Measurements from ENCODE around the gene AP1G1.

DNA sequence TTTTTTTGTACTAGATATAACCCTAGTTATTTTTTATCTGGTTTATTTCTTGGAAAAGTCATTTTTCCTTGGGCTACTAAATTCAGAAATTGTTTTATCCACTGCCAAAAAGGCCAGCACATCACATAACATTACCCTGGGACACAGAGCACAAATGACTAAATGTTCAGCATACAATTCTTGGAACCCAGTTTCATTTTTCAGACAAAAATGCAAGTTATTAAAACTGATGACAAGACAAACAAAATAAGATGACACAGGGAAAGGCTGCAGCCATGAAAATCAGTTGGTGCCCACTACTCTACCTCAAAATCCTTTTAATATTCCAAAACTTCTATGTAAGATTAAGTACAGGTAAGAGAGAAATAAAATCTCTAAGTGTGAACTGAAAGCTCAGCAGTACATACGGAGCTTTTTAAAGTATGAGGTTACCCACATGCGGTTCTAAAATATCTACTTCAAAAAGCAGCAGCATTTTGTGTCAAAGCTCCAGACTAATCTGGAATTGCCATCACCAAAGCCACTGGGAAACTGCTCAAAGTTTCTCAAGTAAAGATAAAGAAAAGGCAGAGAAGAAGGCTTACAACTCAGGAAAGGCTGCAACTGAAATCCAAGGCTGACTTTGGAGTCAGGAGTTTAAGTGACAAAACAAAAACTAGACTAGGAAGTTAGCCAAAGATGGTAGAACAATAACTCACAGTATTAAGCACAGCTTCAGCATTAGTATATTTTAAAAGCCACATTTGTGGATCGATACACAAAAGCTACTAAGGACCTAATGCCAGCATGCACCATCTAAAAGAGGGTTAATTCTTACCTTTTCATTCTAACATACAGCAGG lies 41.4 kb downstream of the AP1G1 start:
- TF ChIP-seq ATF2 (tag by site-specific recombination; IDR thresholded peaks at IDR 0.05; ENCODE audit: low read depth) (no peak), ZNF362 (tag by site-specific recombination; IDR thresholded peaks at IDR 0.05) (no peak), MYNN (tag by site-specific recombination; IDR thresholded peaks at IDR 0.05; ENCODE audit: borderline replicate concordance) (no peak), ZNF114 (tag by site-specific recombination; IDR thresholded peaks at IDR 0.05) (no peak), ZNF16 (tag by site-specific recombination; IDR thresholded peaks at IDR 0.05; ENCODE audit: low read depth) (no peak), CTCF (tag by site-specific recombination; IDR thresholded peaks at IDR 0.05) (no peak), ZNF561 (tag by site-specific recombination; IDR thresholded peaks at IDR 0.05; ENCODE audit: borderline replicate concordance) (no peak), SCRT2 (tag by site-specific recombination; IDR thresholded peaks at IDR 0.05) (no peak), REST (tag by site-specific recombination; IDR thresholded peaks at IDR 0.05) (no peak), ZNF530 (tag by site-specific recombination; IDR thresholded peaks at IDR 0.05; ENCODE audit: low read depth) (no peak), YY1 (tag by site-specific recombination; IDR thresholded peaks at IDR 0.05) (no peak), SP2 (tag by site-specific recombination; IDR thresholded peaks at IDR 0.05) (no peak), ZBTB21 (tag by site-specific recombination; IDR thresholded peaks at IDR 0.05) (no peak)

All from HEK293 (cell line).